ENCODE results near the gene TMEM63C.

TMEM63C gene

GRCh38 chr14:77225892-77226557 lies 44.4 kb downstream of the TMEM63C start:
- no peak for DNase-seq

- no peak for DNase-seq
Measured at GRCh38 chr14:77228056-77228455, 46.5 kb downstream of the TMEM63C start.

DNA sequence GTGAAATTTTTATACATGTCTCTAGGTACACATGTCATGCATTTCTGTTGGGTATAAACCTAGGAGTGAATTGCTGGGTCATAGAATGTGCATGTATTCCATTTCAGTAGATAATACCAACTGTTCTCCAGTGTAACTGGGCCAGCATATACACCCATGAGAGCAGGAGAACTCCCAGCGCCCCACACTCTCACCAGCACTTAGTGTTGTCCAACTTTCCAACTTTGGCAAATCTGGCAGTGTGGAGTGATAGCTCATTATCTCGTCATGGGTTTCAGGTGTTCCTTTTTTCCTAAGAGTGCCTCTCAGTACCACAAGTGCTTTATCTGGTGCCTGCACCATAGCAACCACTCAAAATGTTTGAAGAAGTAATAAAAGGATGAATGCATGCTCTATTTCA lies 49.3 kb downstream of the TMEM63C start:
- no peak for DNase-seq

GRCh38 chr14:77231721-77232120 lies 50.1 kb downstream of the TMEM63C start:
- DNase-seq: no peak

- no peak for DNase-seq
Measured at GRCh38 chr14:77236814-77237213, 55.2 kb downstream of the TMEM63C start.

GRCh38 chr14:77238356-77238755 lies 56.8 kb downstream of the TMEM63C start:
- DNase-seq: no peak

- DNase-seq: no peak
Measured at GRCh38 chr14:77238996-77239395, 57.4 kb downstream of the TMEM63C start.

DNA sequence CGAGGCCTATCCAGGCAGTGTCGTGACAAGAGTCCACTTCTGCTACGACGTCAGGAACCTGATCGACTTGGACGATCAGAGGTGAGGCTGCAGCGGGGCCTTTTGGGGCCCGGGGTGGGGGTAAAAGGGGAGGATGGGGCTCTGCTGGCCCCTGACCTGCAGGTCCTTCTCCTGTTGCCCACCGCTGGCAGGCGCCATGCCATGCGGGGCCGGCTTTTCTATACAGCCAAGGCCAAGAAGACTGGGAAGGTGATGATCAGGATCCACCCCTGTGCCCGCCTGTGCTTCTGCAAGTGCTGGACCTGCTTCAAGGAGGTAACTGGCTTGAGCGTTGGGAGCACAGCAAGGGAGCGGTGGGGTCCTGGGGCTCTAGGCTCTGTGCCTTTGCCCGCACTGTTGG lies 57.8 kb downstream of the TMEM63C start:
- no peak for DNase-seq

GRCh38 chr14:77240336-77240915 lies 58.8 kb downstream of the TMEM63C start:
- DNase-seq: no peak

- no peak for DNase-seq
Measured at GRCh38 chr14:77241955-77242354, 60.4 kb downstream of the TMEM63C start.

GRCh38 chr14:77242752-77243151 lies 61.2 kb downstream of the TMEM63C start:
- DNase-seq: no peak

- DNase-seq: no peak
Measured at GRCh38 chr14:77243853-77244252, 62.3 kb downstream of the TMEM63C start.

DNA sequence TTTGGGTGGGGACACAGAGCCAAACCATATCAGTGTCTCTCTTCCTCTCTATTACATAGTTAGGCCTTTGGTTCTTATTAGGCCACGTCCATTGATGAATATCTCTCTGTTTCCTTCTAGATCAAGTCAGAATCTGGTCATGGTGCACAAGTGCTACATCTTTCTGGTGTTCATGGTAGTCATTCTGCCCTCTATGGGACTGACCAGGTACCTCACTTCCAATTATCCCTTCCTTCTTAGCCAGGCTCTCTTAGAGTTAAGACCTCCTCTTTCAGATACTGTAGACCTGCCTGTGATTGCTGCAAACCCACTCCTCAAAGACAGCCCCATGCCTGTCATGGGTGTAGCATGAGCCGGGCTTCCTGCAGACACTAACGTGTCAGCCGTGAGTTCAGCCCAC lies 64.2 kb downstream of the TMEM63C start:
- no peak for DNase-seq

DNA sequence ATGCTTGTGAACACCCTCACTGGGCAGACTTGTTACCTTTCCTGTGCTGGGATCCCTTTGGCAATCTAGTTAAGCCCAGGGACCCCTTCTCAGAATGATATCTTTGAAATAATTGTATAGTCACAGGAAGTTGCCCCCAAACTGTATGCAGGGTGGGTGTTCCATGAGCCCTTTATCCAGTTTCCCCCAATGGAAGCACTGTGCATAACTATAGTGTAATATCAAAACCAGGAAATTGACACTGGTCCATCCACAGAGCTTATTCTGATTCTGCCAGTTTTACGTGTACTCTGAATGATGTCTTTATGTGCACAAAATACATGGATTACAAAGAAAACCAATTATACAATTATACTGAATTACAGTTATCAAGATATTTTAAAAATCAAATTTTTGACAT lies 65.2 kb downstream of the TMEM63C start:
- DNase-seq: no peak

- DNase-seq: no peak
Measured at GRCh38 chr14:77248666-77249065, 67.1 kb downstream of the TMEM63C start.

GRCh38 chr14:77249286-77249685 lies 67.7 kb downstream of the TMEM63C start:
- no peak for DNase-seq

GRCh38 chr14:77250927-77251326 lies 69.3 kb downstream of the TMEM63C start:
- no peak for DNase-seq

- no peak for DNase-seq
Measured at GRCh38 chr14:77251870-77252269, 70.3 kb downstream of the TMEM63C start.

- DNase-seq: no peak
Measured at GRCh38 chr14:77253333-77254190, 72.0 kb downstream of the TMEM63C start.

DNA sequence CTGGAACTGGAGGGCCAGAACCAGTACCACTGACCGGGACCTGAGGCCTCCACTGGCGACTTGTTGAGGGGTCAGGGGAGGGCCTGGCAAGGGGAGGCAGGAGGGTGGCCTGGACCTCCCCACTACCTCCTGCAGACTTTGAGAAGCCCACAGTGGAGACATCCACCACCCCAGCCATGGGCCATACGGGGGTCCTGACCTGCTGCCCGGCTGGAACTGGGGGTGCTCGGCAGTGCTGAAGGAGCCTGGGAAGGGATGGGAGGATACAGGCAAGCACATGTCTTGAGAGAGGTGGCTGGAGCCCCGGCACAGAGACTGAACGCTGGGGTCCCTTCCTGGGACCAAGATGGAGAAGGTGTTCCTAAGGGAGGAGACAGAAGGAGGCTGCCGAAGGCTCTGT lies 75.1 kb downstream of the TMEM63C start:
- DNase-seq: no peak

- no peak for DNase-seq
Measured at GRCh38 chr14:77257700-77258099, 76.1 kb downstream of the TMEM63C start.

- DNase-seq: no peak
Measured at GRCh38 chr14:77258566-77258965, 77.0 kb downstream of the TMEM63C start.

GRCh38 chr14:77259025-77259715 lies 77.6 kb downstream of the TMEM63C start:
- DNase-seq: no peak
